Measurements from ENCODE around the gene KIAA0825.

KIAA0825 gene

GRCh38 chr5:94367900-94368299, 250.5 kb downstream of the KIAA0825 start:
- H3K27ac ChIP-seq (ENCODE audit: low read depth, low read length) = no peak overlapping the region
- H3K9me2 ChIP-seq (replicated peaks; ENCODE audit: control insufficient read depth, low read length) = no peaks in the 10 kb centered on the region
- no peaks in the 10 kb centered on the region for H3K36me3 ChIP-seq (ENCODE audit: control insufficient read depth, low read length)
- no peak overlapping the region for H3K4me2 ChIP-seq (ENCODE audit: low read length)
- no peak overlapping the region for H3K4me3 ChIP-seq (ENCODE audit: low read length)
- H3K4me1 ChIP-seq (ENCODE audit: control insufficient read depth, low read length) = no peaks in the 10 kb centered on the region
- no peaks in the 10 kb centered on the region for H3F3A ChIP-seq (ENCODE audit: control insufficient read depth, insufficient read depth)
- no peaks in the 10 kb centered on the region for H3K27me3 ChIP-seq (ENCODE audit: control insufficient read depth, low read length)
- no peak for TF ChIP-seq CTCF (IDR thresholded peaks at IDR 0.05; ENCODE audit: low read depth, low read length, poor library complexity, severe bottlenecking)
- TF ChIP-seq EZH2phosphoT487 (IDR thresholded peaks at IDR 0.05; ENCODE audit: borderline replicate concordance, low read length) = no peak
- H3K79me2 ChIP-seq (ENCODE audit: control insufficient read depth, low read length) = no peaks in the 10 kb centered on the region
- no peaks in the 10 kb centered on the region for H4K20me1 ChIP-seq (ENCODE audit: control insufficient read depth, insufficient read depth, low read depth, low read length)
- no peaks in the 10 kb centered on the region for H3K9me3 ChIP-seq (ENCODE audit: control insufficient read depth, insufficient read depth, low read length)

DNA sequence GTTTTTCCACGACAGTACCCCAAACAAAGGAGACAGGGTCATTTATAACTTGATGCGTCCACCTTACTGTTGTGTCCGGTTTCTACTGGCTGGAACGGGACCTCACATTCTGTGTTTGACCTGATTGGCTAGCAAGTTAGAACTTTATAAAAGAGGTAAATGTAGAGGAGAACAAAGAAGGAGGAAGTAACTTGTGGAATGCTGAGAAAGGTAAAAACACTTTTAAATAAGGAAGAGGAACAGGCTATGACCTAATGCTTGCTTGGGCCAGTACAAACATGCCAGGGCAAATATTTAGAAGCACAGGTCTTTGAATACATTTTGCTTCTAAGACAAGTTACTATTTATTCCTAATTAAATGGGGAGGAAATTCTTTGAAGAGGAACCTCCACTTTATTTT, 251.6 kb downstream of the KIAA0825 start:
- H3K4me1 ChIP-seq (ENCODE audit: control insufficient read depth, low read length) = no peaks in the 10 kb centered on the region
- no peaks in the 10 kb centered on the region for H3K27me3 ChIP-seq (ENCODE audit: control insufficient read depth, low read length)
- no peak overlapping the region for H3K4me2 ChIP-seq (ENCODE audit: low read length)
- no peaks in the 10 kb centered on the region for H3F3A ChIP-seq (ENCODE audit: control insufficient read depth, insufficient read depth)
- no peak overlapping the region for H3K4me3 ChIP-seq (ENCODE audit: low read length)
- no peaks in the 10 kb centered on the region for H3K79me2 ChIP-seq (ENCODE audit: control insufficient read depth, low read length)
- H3K36me3 ChIP-seq (ENCODE audit: control insufficient read depth, low read length) = no peaks in the 10 kb centered on the region
- H4K20me1 ChIP-seq (ENCODE audit: control insufficient read depth, insufficient read depth, low read depth, low read length) = no peaks in the 10 kb centered on the region
- no peak overlapping the region for H3K27ac ChIP-seq (ENCODE audit: low read depth, low read length)
- H3K9me2 ChIP-seq (replicated peaks; ENCODE audit: control insufficient read depth, low read length) = no peaks in the 10 kb centered on the region
- no peak for TF ChIP-seq EZH2phosphoT487 (IDR thresholded peaks at IDR 0.05; ENCODE audit: borderline replicate concordance, low read length)
- no peak for TF ChIP-seq CTCF (IDR thresholded peaks at IDR 0.05; ENCODE audit: low read depth, low read length, poor library complexity, severe bottlenecking)
- H3K9me3 ChIP-seq (ENCODE audit: control insufficient read depth, insufficient read depth, low read length) = no peaks in the 10 kb centered on the region

GRCh38 chr5:94362857-94363256, 255.5 kb downstream of the KIAA0825 start:
- Histone ChIP-seq H4K20me1 (ENCODE audit: control insufficient read depth, insufficient read depth, low read depth, low read length) (no peaks in the 10 kb centered on the region), H3K27me3 (ENCODE audit: control insufficient read depth, low read length) (no peaks in the 10 kb centered on the region), H3K4me3 (ENCODE audit: low read length) (no peak overlapping the region), H3K4me1 (ENCODE audit: control insufficient read depth, low read length) (no peaks in the 10 kb centered on the region), H3K4me2 (ENCODE audit: low read length) (no peak overlapping the region), H3K9me2 (replicated peaks; ENCODE audit: control insufficient read depth, low read length) (no peaks in the 10 kb centered on the region), H3K27ac (ENCODE audit: low read depth, low read length) (no peak overlapping the region), H3K9me3 (ENCODE audit: control insufficient read depth, insufficient read depth, low read length) (no peaks in the 10 kb centered on the region), H3K79me2 (ENCODE audit: control insufficient read depth, low read length) (no peaks in the 10 kb centered on the region), H3K36me3 (ENCODE audit: control insufficient read depth, low read length) (no peaks in the 10 kb centered on the region), H3F3A (ENCODE audit: control insufficient read depth, insufficient read depth) (no peaks in the 10 kb centered on the region)
- TF ChIP-seq CTCF (IDR thresholded peaks at IDR 0.05; ENCODE audit: low read depth, low read length, poor library complexity, severe bottlenecking) (no peak), EZH2phosphoT487 (IDR thresholded peaks at IDR 0.05; ENCODE audit: borderline replicate concordance, low read length) (no peak)
